Stimulated activated CD8-positive, alpha-beta memory T cell treated with anti-CD3 and anti-CD28 coated beads, Interleukin-7, amount 100 ng/mL, for 24 hours (primary cell): ENCODE measurements around the gene PLAU.
"Not testable (repeated sequence)": the region's sequence is repeated elsewhere in the genome, so short reads cannot be mapped to it uniquely, and the experiment has no call there.

ENCODE experiments used
- DNase-seq: peaks from one replicate; pipeline ENCODE4 v3.0.0-alpha.2; 2020; ENCODE audit warnings: low read depth

PLAU gene

DNA sequence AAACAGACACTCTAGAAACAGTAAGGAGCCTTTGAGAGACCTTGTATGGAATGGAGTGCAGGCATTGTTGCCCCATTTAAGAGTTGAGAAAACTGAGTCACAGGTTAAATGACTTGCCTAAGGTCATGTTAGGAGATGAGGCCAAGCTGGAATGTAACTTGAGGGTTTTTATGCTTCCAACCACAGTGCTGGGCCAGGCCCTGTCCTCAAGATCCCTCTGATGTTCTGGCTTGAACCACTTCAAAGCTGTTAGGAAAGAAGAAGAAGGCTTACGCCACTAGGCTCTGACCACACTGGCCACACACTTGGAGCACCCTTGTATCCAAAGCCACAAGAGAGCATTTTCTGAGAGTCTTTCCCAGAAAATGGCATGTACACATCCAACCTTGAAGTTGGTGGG lies 42.7 kb downstream of the PLAU start:
- no peak for DNase-seq

- no peak for DNase-seq
Measured at GRCh38 chr10:73954737-73955136, 43.8 kb downstream of the PLAU start.

GRCh38 chr10:73955719-73956118 lies 44.8 kb downstream of the PLAU start:
- DNase-seq = no peak

- no peak for DNase-seq
Measured at GRCh38 chr10:73956476-73957359, 45.8 kb downstream of the PLAU start.

DNA sequence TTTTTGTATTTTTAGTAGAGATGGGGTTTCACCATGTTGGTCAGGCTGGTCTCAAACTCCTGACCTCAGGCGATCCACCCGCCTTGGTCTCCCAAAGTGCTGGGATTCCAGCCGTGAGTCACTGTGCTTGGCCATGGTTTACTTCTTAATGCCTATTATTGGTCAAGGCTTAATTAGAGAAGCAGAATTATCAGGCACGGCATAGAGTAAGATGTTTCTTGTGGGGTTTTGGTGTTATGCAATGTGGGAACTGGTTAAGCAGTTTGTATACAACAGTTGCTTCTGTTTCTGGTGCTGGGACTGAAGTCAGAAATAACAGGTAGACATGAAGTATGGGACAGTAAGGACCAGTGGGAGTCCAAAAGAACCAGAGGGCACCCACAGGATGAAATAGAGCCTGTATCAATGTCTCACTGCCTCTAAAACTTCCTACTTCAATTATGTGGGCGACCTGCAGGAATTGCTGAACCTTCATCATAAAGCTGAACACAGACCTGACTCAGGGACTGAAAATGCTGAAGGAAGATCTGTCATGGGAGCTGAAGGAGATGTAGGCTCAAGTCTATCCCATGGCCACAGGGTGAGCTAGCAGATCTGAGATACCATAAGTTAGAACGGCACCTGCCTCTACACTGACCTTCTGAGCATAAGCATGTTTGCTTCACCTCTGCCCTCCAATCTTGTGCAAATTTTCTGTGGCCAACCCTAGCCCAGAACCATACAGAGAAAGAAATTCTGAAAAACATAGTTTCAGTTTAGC lies 48.7 kb downstream of the PLAU start:
- DNase-seq = no peak

DNA sequence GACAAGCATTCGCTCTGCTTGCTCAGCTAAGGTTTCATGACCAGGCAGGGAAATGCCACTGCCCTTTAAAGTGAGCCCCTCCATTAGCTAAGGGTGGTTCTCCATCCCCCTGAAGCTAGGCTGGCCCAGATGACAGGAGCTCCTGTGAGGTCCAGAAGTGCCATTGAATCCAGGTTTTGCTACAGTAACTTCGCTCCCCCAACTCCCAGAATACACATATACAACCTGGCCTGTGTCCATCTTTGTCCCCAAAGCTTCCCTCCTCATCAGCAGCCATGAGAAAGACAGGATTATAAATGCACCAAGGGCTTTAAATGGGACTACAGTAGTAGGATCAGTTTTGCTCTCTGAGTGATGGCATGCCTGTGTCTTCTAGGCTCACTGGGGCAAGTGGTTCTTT lies 51.5 kb downstream of the PLAU start:
- DNase-seq = no peak

DNA sequence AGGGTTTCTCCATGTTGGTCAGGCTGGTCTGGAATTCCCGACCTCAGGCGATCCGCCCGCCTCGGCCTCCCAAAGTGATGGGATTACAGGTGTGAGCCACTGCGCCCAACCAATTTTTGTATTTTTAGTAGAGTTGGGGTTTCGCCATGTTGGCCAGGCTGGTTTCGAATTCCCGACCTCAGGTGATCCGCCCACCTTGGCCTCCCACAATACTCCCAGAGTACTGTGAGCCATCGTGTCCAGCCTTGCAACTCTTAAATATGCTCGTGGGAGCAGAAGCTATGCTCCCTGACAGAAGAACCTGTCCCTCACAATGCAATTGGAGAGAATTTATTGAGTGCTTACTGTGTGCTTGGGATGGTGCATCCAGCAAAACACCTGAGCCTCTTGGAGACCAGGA lies 52.6 kb downstream of the PLAU start:
- not testable (repeated sequence) for DNase-seq

DNA sequence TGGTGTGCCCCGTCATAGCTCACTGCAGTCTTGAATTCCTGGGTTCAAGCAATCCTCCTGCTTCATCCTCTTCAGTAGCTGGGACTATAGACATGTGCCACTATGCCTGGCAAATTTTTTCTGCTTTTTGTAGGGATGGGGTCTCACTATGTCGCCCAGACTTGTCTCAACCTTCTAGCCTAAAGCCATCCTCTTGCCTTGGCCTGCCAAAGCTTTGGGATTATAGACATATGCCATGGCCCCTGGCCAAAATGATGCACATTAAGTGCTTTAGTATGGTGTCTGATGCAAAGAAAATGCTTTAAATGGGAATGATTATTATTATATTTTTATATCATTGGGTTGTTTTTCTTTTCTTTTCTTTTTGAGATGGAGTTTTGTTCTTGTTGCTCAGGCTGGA lies 53.8 kb downstream of the PLAU start:
- no peak for DNase-seq

- not testable (repeated sequence) for DNase-seq
Measured at GRCh38 chr10:73965267-73965889, 54.4 kb downstream of the PLAU start.

DNA sequence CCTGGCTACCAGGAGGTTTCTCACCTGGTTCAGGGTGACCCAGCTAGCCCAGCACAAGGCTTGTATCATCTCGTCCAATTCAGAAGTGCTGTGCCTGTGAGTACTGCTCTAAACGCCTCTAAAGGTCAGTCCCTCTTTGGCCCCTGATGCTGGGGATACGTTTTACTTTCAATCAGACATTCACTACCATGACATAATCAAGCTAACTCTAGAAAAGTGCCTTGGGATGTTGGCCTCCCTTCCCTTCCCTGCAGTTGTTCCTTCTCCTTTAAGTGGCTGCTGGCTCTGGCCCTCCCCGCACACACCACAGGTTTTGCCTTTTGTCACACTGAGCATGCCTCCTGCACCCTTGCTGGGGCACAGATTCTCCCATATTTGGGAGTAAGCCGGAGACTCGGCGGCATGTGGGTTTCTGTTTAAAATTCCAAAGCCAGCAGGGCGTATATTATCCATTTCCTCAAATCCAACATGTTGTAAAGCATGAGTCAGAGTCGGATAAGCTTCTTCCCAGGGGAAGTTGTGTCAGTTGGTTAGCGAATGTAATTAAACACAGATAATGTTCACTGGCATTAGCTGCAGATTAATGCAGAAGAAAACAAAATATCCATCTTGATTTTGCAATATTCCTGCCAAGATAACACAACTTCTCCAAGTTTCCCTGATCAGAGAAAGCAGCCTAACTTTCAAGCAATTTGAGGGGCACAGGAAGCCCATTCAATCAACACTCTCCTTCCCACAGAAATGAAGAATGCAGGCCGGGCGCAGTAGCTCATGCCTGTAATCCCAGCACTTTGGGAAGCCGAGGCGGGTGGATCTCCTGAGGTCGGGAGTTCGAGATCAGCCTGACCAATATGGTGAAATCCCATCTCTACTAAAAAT lies 55.2 kb downstream of the PLAU start:
- no peak for DNase-seq

GRCh38 chr10:73967022-73967429 lies 56.1 kb downstream of the PLAU start:
- DNase-seq = no peak
